ENCODE data around the gene SYT10.

SYT10 gene, protein sequence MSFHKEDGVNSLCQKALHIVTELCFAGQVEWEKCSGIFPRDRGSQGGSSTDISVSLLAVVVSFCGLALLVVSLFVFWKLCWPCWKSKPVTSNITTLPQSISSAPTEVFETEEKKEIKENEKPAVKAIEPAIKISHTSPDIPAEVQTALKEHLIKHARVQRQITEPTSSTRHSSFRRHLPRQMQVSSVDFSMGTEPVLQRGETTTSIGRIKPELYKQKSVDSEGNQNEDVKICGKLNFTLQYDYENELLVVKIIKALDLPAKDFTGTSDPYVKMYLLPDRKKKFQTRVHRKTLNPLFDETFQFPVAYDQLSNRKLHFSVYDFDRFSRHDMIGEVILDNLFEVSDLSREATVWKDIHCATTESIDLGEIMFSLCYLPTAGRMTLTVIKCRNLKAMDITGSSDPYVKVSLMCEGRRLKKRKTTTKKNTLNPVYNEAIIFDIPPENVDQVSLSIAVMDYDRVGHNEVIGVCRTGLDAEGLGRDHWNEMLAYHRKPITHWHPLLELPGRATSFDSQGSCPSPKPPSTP

DNA sequence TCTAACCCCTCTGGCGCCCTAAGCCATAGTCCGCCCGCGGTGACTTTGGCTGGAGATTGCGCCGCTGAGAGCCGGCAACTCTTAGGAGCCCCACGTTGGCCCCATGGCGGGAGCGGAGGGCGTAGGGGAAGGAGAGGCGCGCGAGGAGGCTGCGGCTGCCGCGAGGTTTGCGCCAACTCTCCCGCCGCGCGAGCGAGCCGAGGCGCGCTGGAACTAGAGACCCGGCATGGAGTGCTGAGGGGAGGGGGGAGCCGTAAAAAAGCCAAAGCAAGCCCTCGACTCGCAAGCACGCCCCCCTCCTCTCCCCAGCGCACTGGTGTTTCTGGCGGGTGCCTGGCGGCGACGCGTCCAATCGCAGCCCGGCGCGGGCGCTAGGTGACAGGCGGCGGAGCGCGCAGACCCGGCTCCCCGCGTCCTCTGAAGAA, at the start of gene SYT10:
SYT10 (minus strand) TSS at position 233 of the 425 bp plus-strand sequence. CDS start 297 bp downstream, outside the sequence.
- Histone ChIP-seq H3K4me3 (ENCODE audit: low read length, poor library complexity, severe bottlenecking) (no peak within 1 kb of the TSS), H3K9ac (ENCODE audit: low read depth, low read length, poor library complexity, severe bottlenecking) (no peak within 1 kb of the TSS), H3K27me3 (ENCODE audit: insufficient read depth, low read length, poor library complexity, severe bottlenecking) (no peaks in the 10 kb centered on the region), H3K9me2 (replicated peaks; ENCODE audit: low read depth, low read length) (no peaks in the 10 kb centered on the region), H3K4me2 (ENCODE audit: low read depth, low read length, poor library complexity, severe bottlenecking) (no peak within 1 kb of the TSS), H3K4me1 (ENCODE audit: insufficient read depth, low read length, poor library complexity, severe bottlenecking) (no peaks in the 10 kb centered on the region), H2AFZ (ENCODE audit: low read length) (no peak within 1 kb of the TSS), H3F3A (ENCODE audit: low read depth) (no peaks in the 10 kb centered on the region), H3K9me3 (ENCODE audit: insufficient read depth, low read depth, low read length) (no peaks in the 10 kb centered on the region; the same call in 1 of the 2 replicates), H3K79me2 (ENCODE audit: insufficient read depth, low read length) (no peaks in the 10 kb centered on the region), H3K36me3 (ENCODE audit: insufficient read depth, low read length) (no peaks in the 10 kb centered on the region), H4K20me1 (ENCODE audit: insufficient read depth, low read length, poor library complexity, severe bottlenecking) (no peaks in the 10 kb centered on the region)
- TF ChIP-seq, protein P1, sequence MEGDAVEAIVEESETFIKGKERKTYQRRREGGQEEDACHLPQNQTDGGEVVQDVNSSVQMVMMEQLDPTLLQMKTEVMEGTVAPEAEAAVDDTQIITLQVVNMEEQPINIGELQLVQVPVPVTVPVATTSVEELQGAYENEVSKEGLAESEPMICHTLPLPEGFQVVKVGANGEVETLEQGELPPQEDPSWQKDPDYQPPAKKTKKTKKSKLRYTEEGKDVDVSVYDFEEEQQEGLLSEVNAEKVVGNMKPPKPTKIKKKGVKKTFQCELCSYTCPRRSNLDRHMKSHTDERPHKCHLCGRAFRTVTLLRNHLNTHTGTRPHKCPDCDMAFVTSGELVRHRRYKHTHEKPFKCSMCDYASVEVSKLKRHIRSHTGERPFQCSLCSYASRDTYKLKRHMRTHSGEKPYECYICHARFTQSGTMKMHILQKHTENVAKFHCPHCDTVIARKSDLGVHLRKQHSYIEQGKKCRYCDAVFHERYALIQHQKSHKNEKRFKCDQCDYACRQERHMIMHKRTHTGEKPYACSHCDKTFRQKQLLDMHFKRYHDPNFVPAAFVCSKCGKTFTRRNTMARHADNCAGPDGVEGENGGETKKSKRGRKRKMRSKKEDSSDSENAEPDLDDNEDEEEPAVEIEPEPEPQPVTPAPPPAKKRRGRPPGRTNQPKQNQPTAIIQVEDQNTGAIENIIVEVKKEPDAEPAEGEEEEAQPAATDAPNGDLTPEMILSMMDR (conservative IDR thresholded peaks at IDR 0.05; ENCODE audit: low read length) = no peak
- TF ChIP-seq EZH2phosphoT487 (IDR thresholded peaks at IDR 0.05; ENCODE audit: borderline replicate concordance) = no peak

DNA sequence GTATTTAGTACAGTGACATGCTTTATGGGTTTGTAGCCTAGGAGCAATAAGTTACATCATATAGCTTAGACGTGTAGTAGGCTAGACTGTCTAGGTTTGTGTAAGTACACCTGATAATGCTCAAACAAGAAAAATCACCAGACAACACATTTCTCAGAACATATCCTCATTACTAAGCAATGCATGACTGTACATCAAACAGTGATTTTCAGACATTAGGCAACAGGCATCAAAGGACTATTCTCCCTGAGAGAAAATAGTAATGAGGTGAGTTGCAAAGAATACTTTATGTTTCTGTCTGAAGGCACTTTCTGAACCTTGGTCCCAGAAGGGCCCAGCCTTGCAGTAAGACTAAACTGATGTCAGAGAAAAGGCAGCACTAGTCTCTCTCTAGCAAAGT, 48.4 kb upstream of the SYT10 start:
- Histone ChIP-seq H3K4me2 (ENCODE audit: low read depth, low read length, poor library complexity, severe bottlenecking) (no peak overlapping the region), H3K4me3 (ENCODE audit: low read length, poor library complexity, severe bottlenecking) (no peak overlapping the region), H3K36me3 (ENCODE audit: insufficient read depth, low read length) (no peaks in the 10 kb centered on the region)

GRCh38 chr12:33486058-33486457, 46.4 kb upstream of the SYT10 start:
- no peaks in the 10 kb centered on the region for H3K79me2 ChIP-seq (ENCODE audit: insufficient read depth, low read length)
- no peak overlapping the region for H3K4me2 ChIP-seq (ENCODE audit: low read depth, low read length, poor library complexity, severe bottlenecking)
- no peaks in the 10 kb centered on the region for H3K9me2 ChIP-seq (replicated peaks; ENCODE audit: low read depth, low read length)
- H3K9ac ChIP-seq (ENCODE audit: low read depth, low read length, poor library complexity, severe bottlenecking) = no peak overlapping the region
- H3F3A ChIP-seq (ENCODE audit: low read depth) = no peaks in the 10 kb centered on the region
- no peak overlapping the region for H2AFZ ChIP-seq (ENCODE audit: low read length)
- no peaks in the 10 kb centered on the region for H3K4me1 ChIP-seq (ENCODE audit: insufficient read depth, low read length, poor library complexity, severe bottlenecking)
- 0 out of 2 replicates have a peak, but pooled peaks cover 4% of the 10 kb centered on the region for H3K9me3 ChIP-seq (ENCODE audit: insufficient read depth, low read depth, low read length)
- H3K36me3 ChIP-seq (ENCODE audit: insufficient read depth, low read length) = no peaks in the 10 kb centered on the region
- no peaks in the 10 kb centered on the region for H4K20me1 ChIP-seq (ENCODE audit: insufficient read depth, low read length, poor library complexity, severe bottlenecking)
- no peaks in the 10 kb centered on the region for H3K27me3 ChIP-seq (ENCODE audit: insufficient read depth, low read length, poor library complexity, severe bottlenecking)
- H3K4me3 ChIP-seq (ENCODE audit: low read length, poor library complexity, severe bottlenecking) = no peak overlapping the region
- no peak for TF ChIP-seq EZH2phosphoT487 (IDR thresholded peaks at IDR 0.05; ENCODE audit: borderline replicate concordance)
- TF ChIP-seq, protein P1 (conservative IDR thresholded peaks at IDR 0.05; ENCODE audit: low read length) = no peak

More for the DNA sequence above, 48.4 kb upstream of the SYT10 start:
- Histone ChIP-seq H3K27me3 (ENCODE audit: insufficient read depth, low read length, poor library complexity, severe bottlenecking) (no peaks in the 10 kb centered on the region), H2AFZ (ENCODE audit: low read length) (no peak overlapping the region), H3K9ac (ENCODE audit: low read depth, low read length, poor library complexity, severe bottlenecking) (no peak overlapping the region), H3K79me2 (ENCODE audit: insufficient read depth, low read length) (no peaks in the 10 kb centered on the region), H3F3A (ENCODE audit: low read depth) (no peaks in the 10 kb centered on the region), H3K9me2 (replicated peaks; ENCODE audit: low read depth, low read length) (no peaks in the 10 kb centered on the region), H4K20me1 (ENCODE audit: insufficient read depth, low read length, poor library complexity, severe bottlenecking) (no peaks in the 10 kb centered on the region), H3K9me3 (ENCODE audit: insufficient read depth, low read depth, low read length) (0 out of 2 replicates have a peak, but pooled peaks cover 4% of the 10 kb centered on the region), H3K4me1 (ENCODE audit: insufficient read depth, low read length, poor library complexity, severe bottlenecking) (no peaks in the 10 kb centered on the region)
- TF ChIP-seq, protein P1 (conservative IDR thresholded peaks at IDR 0.05; ENCODE audit: low read length) = no peak
- no peak for TF ChIP-seq EZH2phosphoT487 (IDR thresholded peaks at IDR 0.05; ENCODE audit: borderline replicate concordance)
